HG03521 (cell line): ENCODE results near the gene A1BG.
A peak's percentile ranks its signal among the peaks of the same experiment; 100 is the strongest.
"Not testable (repeated sequence)": the region's sequence is repeated elsewhere in the genome, so short reads cannot be mapped to it uniquely, and the experiment has no call there.

ENCODE experiments used
- ATAC-seq: cut with Tn5 transposase; IDR thresholded peaks from one replicate; pipeline ENCODE4 v1.9.1; 2021; ENCODE audit warnings: mild to moderate bottlenecking, moderate library complexity; ENCODE audit not compliant: unreplicated experiment

Gene A1BG

GRCh38 chr19:58336820-58337219, 16.5 kb downstream of the A1BG start:
- no peak for ATAC-seq

- no peak for ATAC-seq
These were observed 17.1 kb downstream of the A1BG start for GRCh38 chr19:58336216-58336615.

- ATAC-seq, result no peak
These were observed 17.7 kb downstream of the A1BG start for GRCh38 chr19:58335630-58336029.

GRCh38 chr19:58334691-58335249, 18.5 kb downstream of the A1BG start:
- ATAC-seq, result no peak

GRCh38 chr19:58332697-58333096, 20.6 kb downstream of the A1BG start:
- ATAC-seq, result no peak

- no peak for ATAC-seq
These were observed 22.8 kb downstream of the A1BG start for GRCh38 chr19:58330458-58330857.

GRCh38 chr19:58328999-58329398, 24.3 kb downstream of the A1BG start:
- no peak for ATAC-seq

- peak; percentile 78 for ATAC-seq
These were observed 26.2 kb downstream of the A1BG start, which contains the start of gene ZSCAN22 for GRCh38 chr19:58326914-58327726. Gene ZSCAN22, plus strand, starts transcription at chr19:58326994. Its CDS starts 7,809 bp downstream, at chr19:58334803.

- ATAC-seq, result no peak
These were observed 26.8 kb downstream of the A1BG start for GRCh38 chr19:58326501-58326913.

- no peak for ATAC-seq
These were observed 27.8 kb downstream of the A1BG start for GRCh38 chr19:58325311-58326022.

- ATAC-seq, result no peak
These were observed 34.1 kb downstream of the A1BG start for GRCh38 chr19:58319241-58319640.

GRCh38 chr19:58318297-58318696, 35.0 kb downstream of the A1BG start:
- no peak for ATAC-seq

GRCh38 chr19:58317476-58318072, 35.7 kb downstream of the A1BG start:
- no peak for ATAC-seq

GRCh38 chr19:58315580-58315979, 37.7 kb downstream of the A1BG start:
- ATAC-seq, result no peak

- no peak for ATAC-seq
These were observed 41.9 kb downstream of the A1BG start for GRCh38 chr19:58311345-58311865.

- not testable (repeated sequence) for ATAC-seq
These were observed 42.6 kb downstream of the A1BG start for GRCh38 chr19:58310685-58311084.

GRCh38 chr19:58307736-58308135, 45.6 kb downstream of the A1BG start:
- ATAC-seq, result no peak

- ATAC-seq, result no peak
These were observed 47.4 kb downstream of the A1BG start for GRCh38 chr19:58305932-58306323.

- ATAC-seq, result peak; percentile 93
These were observed 48.0 kb downstream of the A1BG start, which contains the start of gene ERVK3-1 for GRCh38 chr19:58305065-58305931. Gene ERVK3-1, plus strand, starts transcription at chr19:58305377. Its CDS starts 6,792 bp downstream, at chr19:58312169.

GRCh38 chr19:58304748-58305064, 48.6 kb downstream of the A1BG start:
- no peak for ATAC-seq
